Measurements from ENCODE around the gene PPP5C.
"Not testable (repeated sequence)": the region's sequence is repeated elsewhere in the genome, so short reads cannot be mapped to it uniquely, and the experiment has no call there.

Gene PPP5C

GRCh38 chr19:46367426-46367825 is 20.5 kb downstream of the PPP5C start:
- DNase-seq = no peak

- DNase-seq = no peak
Measured at GRCh38 chr19:46368116-46368515, 21.2 kb downstream of the PPP5C start.

GRCh38 chr19:46369817-46370216 is 22.9 kb downstream of the PPP5C start:
- DNase-seq = no peak

GRCh38 chr19:46371371-46371901 is 24.5 kb downstream of the PPP5C start:
- DNase-seq = no peak

DNA sequence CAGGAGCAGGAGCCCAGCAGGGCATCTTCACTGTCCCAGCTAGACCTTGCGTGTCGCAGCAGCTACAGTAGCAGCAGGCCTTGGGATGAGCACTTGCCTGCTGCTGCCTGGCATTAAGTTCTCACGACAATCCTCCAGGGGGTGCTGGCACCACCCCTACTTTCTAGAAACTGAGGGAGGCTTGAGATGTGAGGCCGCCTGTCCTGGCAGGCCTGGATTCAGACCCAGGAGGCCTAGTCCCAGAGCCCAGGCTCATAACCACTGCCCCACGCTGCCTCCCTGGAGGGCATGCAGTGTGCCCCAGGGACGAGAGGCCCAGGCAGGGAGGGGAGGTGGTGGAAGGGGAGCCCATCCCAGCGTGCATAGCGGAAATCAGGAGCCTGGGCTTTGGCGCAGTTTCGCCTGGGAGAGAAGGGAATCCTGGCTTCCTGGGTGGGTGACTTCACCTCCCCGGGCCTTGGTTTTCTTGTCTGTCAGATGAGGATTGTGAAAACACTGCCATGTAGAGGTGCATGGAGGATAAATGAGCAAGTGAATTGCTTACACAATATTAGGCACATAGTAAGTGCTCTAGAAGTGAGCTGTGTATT is 26.1 kb downstream of the PPP5C start:
- DNase-seq = no peak

GRCh38 chr19:46373491-46374359 is 26.8 kb downstream of the PPP5C start:
- no peak for DNase-seq

- no peak for DNase-seq
Measured at GRCh38 chr19:46374536-46375475, 27.9 kb downstream of the PPP5C start.

DNA sequence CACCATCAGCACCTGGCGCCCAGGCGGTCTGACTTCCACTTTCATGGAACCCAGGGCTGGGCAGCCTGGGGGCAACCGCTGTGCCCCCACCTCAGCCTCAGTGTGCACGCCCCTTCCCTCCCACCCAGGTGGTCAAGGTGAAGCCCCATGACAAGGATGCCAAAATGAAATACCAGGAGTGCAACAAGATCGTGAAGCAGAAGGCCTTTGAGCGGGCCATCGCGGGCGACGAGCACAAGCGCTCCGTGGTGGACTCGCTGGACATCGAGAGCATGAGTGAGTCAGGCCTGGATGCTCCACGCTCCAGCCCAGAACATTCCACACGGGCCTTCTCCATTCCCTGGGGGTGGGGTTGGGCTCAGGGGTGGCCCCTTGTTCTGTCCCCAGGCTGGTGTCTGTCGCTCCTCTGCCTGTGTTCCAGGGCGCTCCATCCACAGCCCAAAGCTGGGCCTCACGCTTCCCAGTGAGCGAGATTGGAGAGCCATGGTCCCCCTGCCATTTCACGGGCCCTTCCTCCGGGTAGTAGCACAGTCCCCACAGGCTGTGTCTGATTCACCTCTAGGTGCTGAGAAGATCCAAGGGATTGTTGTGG is 28.7 kb downstream of the PPP5C start:
- not testable (repeated sequence) for DNase-seq

GRCh38 chr19:46376241-46377153 is 29.6 kb downstream of the PPP5C start:
- DNase-seq = no peak

DNA sequence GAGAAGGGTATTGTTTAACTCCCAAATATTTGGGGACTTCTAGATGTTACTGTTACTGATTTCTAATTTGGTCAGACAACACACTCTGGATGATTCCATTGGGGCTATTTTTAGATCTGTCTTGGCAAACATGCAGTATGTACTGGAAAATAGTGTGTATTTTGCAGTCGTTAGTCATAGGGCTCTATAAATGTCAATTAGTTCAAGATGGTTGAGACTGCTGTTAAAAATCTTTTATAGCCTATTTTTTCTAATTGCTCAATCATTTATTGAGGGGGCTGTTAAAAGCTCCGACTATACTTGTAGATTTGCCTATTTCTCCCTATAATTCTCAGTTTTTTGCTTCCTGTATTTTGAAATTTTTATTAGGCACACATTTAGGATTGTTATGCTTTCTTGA is 31.4 kb downstream of the PPP5C start:
- DNase-seq = no peak

- no peak for DNase-seq
Measured at GRCh38 chr19:46380690-46381089, 33.8 kb downstream of the PPP5C start.

DNA sequence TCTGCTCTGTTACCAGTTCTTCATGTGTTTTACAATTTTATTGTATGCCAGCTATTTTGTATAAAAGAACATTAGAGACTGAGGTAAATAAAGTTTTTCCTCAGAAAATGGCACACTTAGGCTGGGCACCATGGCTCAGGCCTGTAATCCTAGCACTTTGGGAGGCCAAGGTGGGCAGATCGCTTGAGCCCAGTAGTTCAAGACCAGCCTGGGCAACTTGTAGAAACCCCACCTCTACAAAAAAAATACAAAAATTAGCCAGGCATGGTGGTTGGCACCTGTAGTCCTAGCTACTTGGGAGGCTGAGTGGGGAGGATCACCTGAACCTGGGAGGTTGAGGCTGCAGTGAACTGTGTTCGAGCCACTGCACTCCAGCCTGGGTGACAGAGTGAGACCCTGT is 34.5 kb downstream of the PPP5C start:
- DNase-seq = no peak

- DNase-seq = no peak
Measured at GRCh38 chr19:46381756-46382345, 35.0 kb downstream of the PPP5C start.

DNA sequence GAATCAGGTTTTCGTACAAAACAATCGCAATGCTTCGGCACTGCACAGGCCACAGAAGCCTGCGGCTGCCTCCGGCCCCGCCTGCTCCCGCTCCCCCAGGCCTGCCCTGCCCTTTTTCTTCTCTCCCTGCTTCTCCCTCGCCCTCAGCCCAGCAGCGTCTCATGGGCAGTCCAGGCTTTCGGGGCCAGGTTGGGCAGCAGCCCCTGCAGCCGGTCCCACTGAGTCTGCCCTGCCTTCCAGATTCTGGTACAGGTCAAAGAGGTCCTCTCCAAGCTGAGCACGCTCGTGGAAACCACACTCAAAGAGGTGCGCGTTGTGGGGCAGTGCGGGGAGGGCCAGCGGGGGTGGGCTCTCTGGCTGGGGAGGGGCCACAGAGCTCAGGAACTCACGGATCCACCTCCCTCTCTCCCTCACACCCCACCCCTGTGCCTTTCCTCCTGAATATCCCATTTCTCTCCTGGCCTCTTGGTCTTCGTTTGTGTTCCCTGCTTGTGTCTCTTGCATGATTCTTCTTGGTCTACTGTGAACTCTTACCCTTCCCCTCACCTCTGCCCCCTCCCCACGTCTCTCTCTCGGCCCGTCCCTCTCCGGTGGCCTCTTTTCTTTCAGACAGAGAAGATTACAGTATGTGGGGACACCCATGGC is 36.4 kb downstream of the PPP5C start:
- DNase-seq = no peak

- DNase-seq = no peak
Measured at GRCh38 chr19:46383846-46384245, 37.0 kb downstream of the PPP5C start.

GRCh38 chr19:46384396-46384795 is 37.5 kb downstream of the PPP5C start:
- no peak for DNase-seq

DNA sequence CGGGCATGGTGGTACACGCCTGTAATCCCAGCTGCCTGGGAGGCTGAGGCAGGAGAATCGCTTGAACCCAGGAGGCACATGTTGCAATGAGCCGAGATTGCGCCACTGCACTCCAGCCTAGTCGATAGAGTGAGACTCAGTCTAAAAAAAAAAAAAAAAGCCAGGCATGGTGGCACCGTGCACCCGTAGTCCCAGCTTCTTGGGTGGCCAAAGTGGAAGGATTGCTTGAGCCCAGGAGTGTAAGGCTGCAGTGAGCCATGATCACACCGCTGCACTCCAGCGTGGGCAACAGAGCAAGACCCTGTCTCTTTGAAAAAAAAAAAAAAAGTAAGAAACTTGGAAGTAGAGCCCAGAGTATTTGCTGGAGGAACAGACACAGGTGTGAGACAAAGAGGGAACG is 38.7 kb downstream of the PPP5C start:
- DNase-seq = no peak

DNA sequence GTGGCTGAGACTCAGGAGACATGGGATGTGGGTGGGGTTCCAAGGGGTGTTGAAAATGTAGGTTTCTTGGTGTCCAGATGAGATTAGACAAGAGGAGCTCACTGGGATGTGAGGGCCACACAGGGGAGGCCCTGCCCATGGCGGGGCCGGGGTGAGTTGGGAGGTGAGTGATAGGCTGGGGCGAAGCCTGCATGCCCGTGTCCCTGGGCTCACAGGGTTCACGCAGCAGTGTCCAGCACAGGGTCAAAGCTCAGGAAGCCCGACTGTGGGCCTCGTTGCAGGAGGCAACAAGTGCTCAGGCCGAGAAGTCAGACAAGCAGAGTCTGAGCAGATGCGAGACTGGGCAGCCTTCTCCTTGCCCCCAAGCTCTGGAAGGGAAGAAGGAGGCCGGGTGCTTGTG is 39.3 kb downstream of the PPP5C start:
- no peak for DNase-seq

GRCh38 chr19:46386996-46387712 is 40.3 kb downstream of the PPP5C start:
- no peak for DNase-seq

GRCh38 chr19:46387713-46388130 is 40.8 kb downstream of the PPP5C start:
- no peak for DNase-seq
